ENCODE data around the gene PDLIM3.

DNA sequence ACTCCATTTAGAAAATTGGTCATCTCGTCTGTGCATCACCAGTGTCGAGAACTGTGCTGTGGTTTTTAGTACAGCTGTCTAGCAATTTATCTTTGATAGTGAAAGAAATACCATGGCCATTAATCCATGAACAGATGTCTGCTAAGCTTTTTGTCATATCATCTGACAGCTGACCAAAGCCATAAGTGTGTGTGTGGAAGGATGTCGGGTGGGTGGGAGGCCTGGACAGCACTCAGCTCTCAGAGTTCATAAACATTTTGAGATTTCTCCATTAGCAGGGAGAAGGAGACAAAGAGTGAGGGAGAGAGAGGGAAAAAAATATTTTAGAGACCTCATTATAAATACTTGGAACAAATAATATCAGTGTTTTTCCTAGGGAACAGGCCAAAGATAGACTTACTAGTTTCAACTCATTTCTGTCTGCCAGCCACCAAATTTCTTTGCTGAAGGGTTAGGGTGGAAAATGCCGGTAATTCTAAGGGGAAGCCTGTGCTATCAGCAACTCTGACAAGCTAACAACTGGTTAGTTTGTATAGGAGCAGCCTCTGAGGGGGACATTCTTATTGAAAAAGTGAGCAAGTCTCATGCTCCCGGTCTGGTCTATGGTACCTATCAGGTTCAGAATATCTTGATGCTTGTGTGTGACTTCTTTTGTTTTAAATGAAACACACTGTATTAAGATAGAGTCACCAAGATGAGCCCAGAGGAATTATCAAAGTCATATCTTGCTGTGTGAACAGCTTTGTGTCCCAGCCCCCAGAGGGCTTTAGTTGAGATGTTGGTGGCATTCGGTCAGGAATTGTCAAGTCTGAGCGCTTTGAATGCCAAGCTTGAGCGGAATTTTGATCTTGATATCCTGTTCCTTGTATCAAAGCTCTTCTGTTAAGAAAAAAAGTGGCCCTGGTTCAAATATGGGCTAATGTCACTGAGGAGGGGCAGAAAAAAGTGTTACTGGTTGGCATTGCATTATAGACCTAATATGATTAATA, 41.9 kb upstream of the PDLIM3 start:
- TF ChIP-seq, protein P1, sequence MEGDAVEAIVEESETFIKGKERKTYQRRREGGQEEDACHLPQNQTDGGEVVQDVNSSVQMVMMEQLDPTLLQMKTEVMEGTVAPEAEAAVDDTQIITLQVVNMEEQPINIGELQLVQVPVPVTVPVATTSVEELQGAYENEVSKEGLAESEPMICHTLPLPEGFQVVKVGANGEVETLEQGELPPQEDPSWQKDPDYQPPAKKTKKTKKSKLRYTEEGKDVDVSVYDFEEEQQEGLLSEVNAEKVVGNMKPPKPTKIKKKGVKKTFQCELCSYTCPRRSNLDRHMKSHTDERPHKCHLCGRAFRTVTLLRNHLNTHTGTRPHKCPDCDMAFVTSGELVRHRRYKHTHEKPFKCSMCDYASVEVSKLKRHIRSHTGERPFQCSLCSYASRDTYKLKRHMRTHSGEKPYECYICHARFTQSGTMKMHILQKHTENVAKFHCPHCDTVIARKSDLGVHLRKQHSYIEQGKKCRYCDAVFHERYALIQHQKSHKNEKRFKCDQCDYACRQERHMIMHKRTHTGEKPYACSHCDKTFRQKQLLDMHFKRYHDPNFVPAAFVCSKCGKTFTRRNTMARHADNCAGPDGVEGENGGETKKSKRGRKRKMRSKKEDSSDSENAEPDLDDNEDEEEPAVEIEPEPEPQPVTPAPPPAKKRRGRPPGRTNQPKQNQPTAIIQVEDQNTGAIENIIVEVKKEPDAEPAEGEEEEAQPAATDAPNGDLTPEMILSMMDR (IDR thresholded peaks at IDR 0.05; ENCODE audit: low read length) = no peak
- TF ChIP-seq EZH2 (optimal IDR thresholded peaks at IDR 0.05; ENCODE audit: low read depth, low read length) (no peak), EZH2phosphoT487 (IDR thresholded peaks at IDR 0.05; ENCODE audit: low read length) (no peak)

All from MM.1S (cell line).